SJSA1 (cell line): ENCODE results near the gene TMC8. TPM values are rescaled to one million over a fixed set of nuclear protein-coding genes. Genes with fewer than 3 reads are reported as not detected.
"Not testable (repeated sequence)": the region's sequence is repeated elsewhere in the genome, so short reads cannot be mapped to it uniquely, and the experiment has no call there.

Source experiments
- DNase-seq, 2 experiments: peaks; one replicate each; pipeline ENCODE4 v3.0.0-alpha.2; 2015 to 2020; ENCODE audit warnings: low spot score in 2 of 2, low read depth in 1 of 2
- H3K27ac ChIP-seq: fragments of 250-450 bp; sonication (Bioruptor Pico); 2 replicates; pipeline ENCODE4 v1.5.1; 2020; ENCODE audit warnings: mild to moderate bottlenecking, moderate library complexity
- H3K27me3 ChIP-seq: fragments of 250-450 bp; sonication (Bioruptor Pico); replicated peaks from 2 replicates; pipeline ENCODE4 v1.5.1; 2020; ENCODE audit warnings: mild to moderate bottlenecking, moderate library complexity
- H3K36me3 ChIP-seq: fragments of 250-450 bp; sonication (Bioruptor Pico); 2 replicates; pipeline ENCODE4 v1.5.1; 2020; ENCODE audit warnings: mild to moderate bottlenecking
- H3K4me1 ChIP-seq: fragments of 250-450 bp; sonication (Bioruptor Pico); replicated peaks from 2 replicates; pipeline ENCODE4 v1.6.1; 2021; ENCODE audit warnings: mild to moderate bottlenecking
- H3K4me3 ChIP-seq: fragments of 250-450 bp; sonication (Bioruptor Pico); 2 replicates; pipeline ENCODE4 v1.5.1; 2020; ENCODE audit warnings: mild to moderate bottlenecking
- H3K9me3 ChIP-seq: fragments of 250-450 bp; sonication (Bioruptor Pico); replicated peaks from 2 replicates; pipeline ENCODE4 v1.5.1; 2020; ENCODE audit warnings: mild to moderate bottlenecking
- total RNA-seq: library from RNA; depleted of rRNA; stranded (reverse); fragments of >200 nt; shearing (Covaris generic); gene quantifications from 2 replicates; pipeline ENCODE4 v1.2.3, GENCODE V29; 2014

TMC8 gene
- total RNA-seq, 1 experiment from 2014 or later = not detected

DNA sequence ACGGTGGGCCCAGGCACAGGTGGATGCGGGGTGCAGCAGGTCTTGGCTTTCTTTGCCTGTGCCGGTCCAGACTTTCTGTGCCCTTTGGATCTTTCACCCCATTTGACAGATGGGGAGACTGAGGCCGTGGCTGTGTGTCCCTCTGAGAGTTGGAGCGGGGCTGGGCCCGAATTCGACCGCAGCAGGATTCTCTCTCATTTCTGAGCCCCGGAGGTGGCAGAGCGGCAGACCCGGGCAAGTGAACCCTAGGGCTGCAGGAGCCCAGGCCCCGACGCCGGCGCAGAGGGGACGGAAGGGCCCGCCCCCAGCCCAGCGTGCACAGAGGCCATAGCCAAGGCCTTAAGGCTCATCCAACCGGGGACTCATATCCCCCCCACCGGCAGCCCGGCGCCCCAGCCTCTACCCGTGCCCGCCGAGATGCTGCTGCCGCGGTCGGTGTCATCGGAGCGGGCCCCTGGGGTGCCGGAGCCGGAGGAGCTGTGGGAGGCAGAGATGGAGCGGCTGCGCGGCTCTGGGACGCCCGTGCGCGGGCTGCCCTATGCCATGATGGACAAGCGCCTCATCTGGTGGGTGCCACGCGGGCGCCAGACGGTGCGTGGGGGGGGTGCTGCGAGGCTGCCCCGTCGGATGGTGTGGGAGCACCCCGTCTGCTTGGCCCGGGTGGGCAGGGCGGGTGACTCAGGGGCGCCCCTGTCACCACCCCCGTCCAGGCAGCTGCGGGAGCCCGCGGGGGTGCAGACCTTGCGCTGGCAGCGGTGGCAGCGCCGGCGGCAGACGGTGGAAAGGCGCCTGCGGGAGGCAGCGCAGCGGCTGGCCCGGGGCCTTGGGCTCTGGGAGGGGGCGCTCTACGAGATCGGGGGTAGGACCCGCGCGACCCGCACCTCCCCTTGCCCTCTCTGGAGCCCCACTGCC, 857 bp downstream of the TMC8 start:
- DNase-seq = no peak
- Histone ChIP-seq H3K9me3 (no peaks in the 10 kb centered on the region), H3K27me3 (peaks cover 63% of the 10 kb centered on the region)

DNA sequence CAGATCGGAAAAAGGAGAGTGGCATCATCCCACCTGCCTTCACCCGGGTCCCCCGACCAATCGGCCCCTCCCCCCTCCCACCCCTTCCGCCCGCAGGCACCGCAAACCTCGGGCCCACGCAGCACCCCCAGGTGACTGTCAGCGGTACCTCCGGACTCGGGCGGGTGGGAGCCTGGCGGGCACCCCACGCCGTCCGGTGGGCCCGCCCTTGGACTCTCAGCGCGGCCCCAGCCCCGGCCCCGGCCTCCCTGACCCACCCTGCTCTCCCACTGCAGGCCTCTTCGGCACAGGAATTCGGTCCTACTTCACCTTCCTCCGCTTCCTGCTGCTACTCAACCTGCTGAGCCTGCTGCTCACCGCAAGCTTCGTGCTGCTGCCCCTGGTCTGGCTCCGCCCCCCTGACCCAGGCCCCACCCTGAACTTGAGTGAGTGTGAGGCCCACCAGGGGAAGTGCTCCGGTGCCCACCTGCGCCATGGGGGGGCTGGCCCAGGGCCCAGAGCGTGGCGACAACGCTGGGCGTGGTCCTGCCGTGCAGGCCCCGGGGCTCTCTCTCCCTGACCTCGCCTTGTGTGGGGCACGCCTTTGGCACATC, 1.6 kb downstream of the TMC8 start:
- no peak overlapping the region for H3K4me3 ChIP-seq
- no peaks in the 10 kb centered on the region for H3K36me3 ChIP-seq
- no peak for DNase-seq
- H3K4me1 ChIP-seq = peaks cover 16% of the 10 kb centered on the region
- H3K27me3 ChIP-seq = peaks cover 63% of the 10 kb centered on the region
- H3K27ac ChIP-seq = no peak overlapping the region
- no peaks in the 10 kb centered on the region for H3K9me3 ChIP-seq

More for the DNA sequence above, 857 bp downstream of the TMC8 start:
- no peaks in the 10 kb centered on the region for H3K36me3 ChIP-seq
- H3K4me3 ChIP-seq = no peak overlapping the region
- no peak overlapping the region for H3K27ac ChIP-seq
- H3K4me1 ChIP-seq = peaks cover 16% of the 10 kb centered on the region

DNA sequence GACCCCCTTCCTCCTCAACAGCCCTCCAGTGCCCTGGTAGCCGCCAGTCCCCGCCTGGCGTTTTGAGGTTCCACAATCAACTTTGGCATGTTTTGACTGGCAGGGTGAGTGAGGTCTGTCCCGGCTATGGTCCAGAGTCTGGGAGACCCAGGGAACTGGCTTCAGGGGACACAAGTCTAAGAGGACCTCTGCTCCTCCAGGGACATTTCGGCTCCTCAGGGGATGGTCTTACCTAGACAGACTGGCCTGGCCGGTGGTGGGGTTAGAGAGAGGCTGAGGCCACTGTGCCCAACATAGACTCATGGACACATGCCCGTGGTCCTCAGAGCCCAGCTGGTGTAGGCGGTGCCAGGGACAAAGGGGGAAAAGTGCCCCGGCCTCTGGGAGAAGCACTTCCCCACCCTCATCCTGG, 2.2 kb downstream of the TMC8 start:
- Histone ChIP-seq H3K9me3 (no peaks in the 10 kb centered on the region), H3K4me3 (no peak overlapping the region), H3K27me3 (peaks cover 60% of the 10 kb centered on the region)

DNA sequence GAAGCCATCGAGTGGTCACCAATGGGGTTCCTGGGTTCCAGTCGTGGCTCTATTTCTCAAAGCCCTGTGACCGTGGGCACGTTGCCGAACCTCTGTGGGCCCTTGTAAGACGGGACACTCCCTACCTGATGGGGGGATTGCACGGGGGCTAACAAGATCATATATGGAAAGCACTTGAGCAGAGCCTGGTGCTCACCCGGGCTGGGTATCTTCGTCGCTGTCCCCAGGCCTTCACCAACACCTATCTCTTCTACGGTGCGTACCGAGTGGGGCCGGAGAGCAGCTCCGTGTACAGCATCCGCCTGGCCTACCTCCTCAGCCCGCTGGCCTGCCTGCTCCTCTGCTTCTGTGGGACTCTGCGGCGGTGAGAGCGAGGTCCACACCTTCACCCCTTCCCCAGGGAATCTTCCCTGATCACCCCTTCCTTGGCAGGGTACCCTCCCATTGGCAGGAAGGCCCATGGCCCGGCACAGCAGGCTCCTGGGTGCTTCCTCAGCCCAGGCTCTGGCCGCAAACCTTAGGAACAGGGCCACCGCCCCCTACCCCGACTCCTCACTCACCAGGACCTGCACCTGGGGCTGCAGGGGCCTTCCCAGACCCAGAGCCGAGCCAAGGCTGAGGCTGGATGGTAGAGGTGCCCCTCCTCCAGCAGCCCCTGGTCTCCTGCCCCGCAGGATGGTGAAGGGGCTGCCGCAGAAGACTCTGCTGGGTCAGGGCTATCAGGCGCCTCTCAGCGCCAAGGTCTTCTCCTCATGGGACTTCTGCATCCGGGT, 2.8 kb downstream of the TMC8 start:
- peaks cover 56% of the 10 kb centered on the region for H3K27me3 ChIP-seq
- H3K27ac ChIP-seq = no peak overlapping the region
- peaks cover 14% of the 10 kb centered on the region for H3K4me1 ChIP-seq
- no peaks in the 10 kb centered on the region for H3K36me3 ChIP-seq
- no peak for DNase-seq
- no peak overlapping the region for H3K4me3 ChIP-seq
- H3K9me3 ChIP-seq = no peaks in the 10 kb centered on the region

More for the DNA sequence above, 2.2 kb downstream of the TMC8 start:
- H3K4me1 ChIP-seq = peaks cover 16% of the 10 kb centered on the region
- H3K27ac ChIP-seq = no peak overlapping the region
- no peaks in the 10 kb centered on the region for H3K36me3 ChIP-seq
- no peak for DNase-seq

DNA sequence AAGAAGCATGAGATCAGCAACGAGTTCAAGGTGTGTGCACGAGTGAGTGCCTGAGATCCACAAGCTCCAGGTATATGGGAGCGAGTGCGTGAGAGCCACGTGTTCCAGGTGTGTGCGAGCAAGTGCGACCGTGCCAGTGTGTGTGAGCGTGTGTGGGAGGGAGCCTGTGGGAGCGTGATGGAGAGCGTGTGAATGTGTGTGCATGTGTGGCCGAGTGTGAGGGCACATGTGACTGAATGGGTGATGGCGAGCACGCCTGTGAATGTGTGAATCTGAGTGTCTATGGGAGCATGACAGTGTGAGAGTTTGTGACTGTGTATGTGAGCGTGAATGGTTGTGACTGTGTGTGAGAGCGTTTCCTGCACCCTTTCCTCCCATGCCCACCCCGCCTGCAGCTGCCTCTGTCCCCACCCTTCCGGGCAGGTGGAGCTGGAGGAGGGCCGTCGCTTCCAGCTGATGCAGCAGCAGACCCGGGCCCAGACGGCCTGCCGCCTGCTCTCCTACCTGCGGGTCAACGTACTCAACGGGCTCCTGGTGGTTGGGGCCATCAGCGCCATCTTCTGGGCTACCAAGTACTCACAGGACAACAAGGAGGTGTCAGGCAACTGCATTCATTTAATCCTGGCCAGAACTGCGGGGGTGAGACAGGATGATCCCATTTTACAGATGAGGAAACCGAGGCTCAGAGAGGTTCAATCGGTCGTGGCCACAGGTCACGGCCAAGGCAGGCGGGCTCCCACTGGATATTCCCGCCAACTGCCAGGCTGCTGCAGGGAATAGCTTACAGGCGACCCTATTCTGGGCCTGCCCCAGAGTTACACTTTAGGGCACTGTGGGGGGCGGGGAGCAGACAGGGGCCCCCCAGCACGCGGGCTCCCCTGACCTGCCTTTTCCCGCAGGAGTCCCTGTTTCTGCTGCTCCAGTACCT, 3.7 kb downstream of the TMC8 start:
- no peak overlapping the region for H3K4me3 ChIP-seq
- H3K4me1 ChIP-seq = peaks cover 6% of the 10 kb centered on the region
- H3K27ac ChIP-seq = no peak overlapping the region
- DNase-seq = no peak
- H3K9me3 ChIP-seq = no peaks in the 10 kb centered on the region
- peaks cover 48% of the 10 kb centered on the region for H3K27me3 ChIP-seq
- H3K36me3 ChIP-seq = no peaks in the 10 kb centered on the region

DNA sequence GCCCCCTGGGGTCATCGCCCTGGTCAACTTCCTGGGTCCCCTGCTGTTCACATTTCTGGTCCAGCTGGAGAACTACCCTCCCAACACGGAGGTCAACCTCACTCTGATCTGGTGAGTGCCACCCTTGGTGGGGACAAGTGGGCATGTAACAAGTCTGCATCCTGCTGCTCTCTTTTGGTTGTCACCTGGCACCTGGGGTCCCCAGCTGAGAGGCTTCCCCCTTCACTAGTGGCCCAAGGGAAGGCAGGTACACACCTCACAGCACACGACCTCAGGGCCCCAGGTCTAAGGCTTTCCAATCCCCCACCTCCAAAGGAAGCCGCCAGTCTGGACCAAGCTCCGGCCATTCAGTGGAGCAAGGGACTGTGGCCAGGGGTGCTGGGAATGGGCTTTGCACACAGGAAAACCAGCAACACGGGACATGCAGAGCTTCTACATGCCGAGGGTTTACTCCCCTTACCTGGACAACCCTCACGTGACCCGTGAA, 4.4 kb downstream of the TMC8 start:
- no peaks in the 10 kb centered on the region for H3K9me3 ChIP-seq
- H3K36me3 ChIP-seq = no peaks in the 10 kb centered on the region
- no peak for DNase-seq
- H3K27me3 ChIP-seq = peaks cover 42% of the 10 kb centered on the region
- no peak overlapping the region for H3K4me3 ChIP-seq
- peaks cover 5% of the 10 kb centered on the region for H3K4me1 ChIP-seq
- no peak overlapping the region for H3K27ac ChIP-seq

DNA sequence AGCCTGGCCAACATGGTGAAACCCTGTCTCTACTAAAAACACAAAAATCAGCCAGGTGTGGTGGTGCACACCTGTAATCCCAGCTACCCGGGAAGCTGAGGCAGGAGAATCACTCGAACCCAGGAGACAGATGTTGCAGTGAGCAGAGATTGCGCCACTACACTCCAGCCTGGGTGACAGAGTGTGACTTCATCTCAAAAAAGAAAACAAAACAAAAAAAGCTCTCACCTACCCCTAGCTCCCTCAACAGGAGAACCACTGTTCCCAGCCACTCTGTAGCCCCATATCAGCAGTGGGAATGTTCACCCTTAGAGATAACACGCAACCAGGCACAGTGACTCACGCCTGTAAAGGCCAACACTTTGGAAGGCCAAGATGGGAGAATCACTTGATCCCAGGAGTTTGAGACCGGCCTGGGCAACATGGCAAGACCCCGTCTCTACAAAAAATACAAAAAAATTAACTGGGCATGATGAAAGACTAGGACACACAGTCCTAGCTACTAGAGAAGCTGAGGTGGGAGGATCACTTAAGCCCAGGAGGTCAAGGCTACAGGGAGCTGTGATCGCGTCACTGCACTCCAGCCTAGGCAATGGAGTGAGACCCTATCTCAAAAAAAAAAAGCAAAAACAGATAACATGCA, 5.4 kb downstream of the TMC8 start:
- H3K9me3 ChIP-seq = no peaks in the 10 kb centered on the region
- no peak overlapping the region for H3K4me3 ChIP-seq
- H3K27ac ChIP-seq = no peak overlapping the region
- no peak for DNase-seq
- no peaks in the 10 kb centered on the region for H3K36me3 ChIP-seq
- H3K4me1 ChIP-seq = peaks cover 10% of the 10 kb centered on the region
- peaks cover 34% of the 10 kb centered on the region for H3K27me3 ChIP-seq

DNA sequence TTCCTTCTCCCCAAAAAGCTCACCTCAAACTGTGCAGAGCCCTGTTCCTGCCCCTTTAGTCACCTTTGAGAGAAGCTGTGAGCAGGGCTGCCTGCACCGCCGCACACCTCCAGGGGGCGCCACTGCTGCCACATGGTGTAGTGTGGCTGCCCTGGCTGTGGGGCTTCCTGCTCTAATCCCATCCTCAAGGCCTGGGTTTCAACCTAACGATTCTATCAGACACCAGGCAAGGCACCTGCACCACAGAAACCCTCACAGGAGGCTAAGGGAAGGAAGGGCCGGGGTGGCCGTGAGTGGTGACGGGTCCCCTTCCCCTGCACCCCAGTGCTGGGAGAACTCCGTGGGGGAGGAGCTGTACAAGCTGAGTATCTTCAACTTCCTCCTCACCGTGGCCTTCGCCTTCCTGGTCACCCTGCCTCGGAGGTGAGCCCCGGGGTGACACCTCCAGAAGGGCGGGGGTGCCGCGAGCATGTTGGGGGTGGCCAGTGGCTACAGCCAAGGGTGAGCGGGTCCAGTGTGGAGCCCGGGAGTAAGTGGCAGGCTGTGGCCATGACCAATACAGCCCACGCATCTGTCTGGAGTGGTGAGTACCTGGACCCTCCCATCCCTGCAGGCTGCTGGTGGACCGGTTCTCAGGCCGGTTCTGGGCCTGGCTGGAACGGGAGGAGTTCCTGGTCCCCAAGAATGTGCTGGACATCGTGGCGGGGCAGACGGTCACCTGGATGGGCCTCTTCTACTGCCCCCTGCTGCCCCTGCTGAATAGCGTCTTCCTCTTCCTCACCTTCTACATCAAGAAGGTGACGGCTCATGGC, 7.0 kb downstream of the TMC8 start:
- H3K4me1 ChIP-seq = peaks cover 5% of the 10 kb centered on the region

DNA sequence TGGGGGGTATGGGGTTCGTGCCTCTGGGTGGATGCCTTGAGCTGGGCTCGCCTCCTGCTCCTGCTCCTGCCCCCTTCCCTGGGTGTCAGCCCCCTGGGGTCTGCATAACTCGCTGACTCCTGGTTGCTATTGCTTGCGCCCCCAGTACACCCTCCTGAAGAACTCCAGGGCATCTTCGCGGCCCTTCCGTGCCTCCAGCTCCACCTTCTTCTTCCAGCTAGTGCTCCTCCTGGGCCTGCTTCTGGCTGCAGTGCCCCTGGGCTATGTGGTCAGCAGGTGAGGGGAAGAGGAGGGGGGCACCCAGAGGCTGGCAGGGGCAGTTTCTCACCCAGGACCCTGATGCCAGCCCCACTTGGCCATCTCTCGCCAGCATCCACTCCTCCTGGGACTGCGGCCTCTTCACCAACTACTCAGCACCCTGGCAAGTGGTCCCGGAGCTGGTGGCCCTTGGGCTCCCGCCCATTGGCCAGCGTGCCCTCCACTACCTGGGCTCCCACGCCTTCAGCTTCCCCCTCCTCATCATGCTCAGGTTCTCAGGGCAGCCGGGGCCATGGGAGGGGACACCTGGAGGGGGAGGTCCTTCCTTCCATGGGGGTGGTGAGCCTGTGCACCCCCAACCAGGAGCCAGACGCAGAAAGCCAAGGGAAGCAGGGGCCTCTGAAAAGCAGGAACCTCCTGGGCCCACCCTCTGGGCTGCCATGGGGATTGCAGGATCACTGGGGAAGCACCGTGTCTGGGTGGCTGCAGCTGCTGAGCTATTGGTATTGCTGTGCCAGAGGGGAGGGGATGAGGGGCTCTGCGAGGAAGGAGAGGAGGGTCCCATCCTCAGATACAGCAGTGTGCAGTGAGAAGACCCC, 7.9 kb downstream of the TMC8 start:
- no peak overlapping the region for H3K4me3 ChIP-seq
- H3K27me3 ChIP-seq = peaks cover 9% of the 10 kb centered on the region; the same call in 1 of the 2 replicates
- H3K9me3 ChIP-seq = no peaks in the 10 kb centered on the region
- peaks cover 5% of the 10 kb centered on the region for H3K4me1 ChIP-seq
- no peak overlapping the region for H3K27ac ChIP-seq
- no peaks in the 10 kb centered on the region for H3K36me3 ChIP-seq
- no peak for DNase-seq

More for the DNA sequence above, 7.0 kb downstream of the TMC8 start:
- H3K9me3 ChIP-seq = no peaks in the 10 kb centered on the region
- H3K27me3 ChIP-seq = peaks cover 17% of the 10 kb centered on the region
- no peak overlapping the region for H3K27ac ChIP-seq
- no peaks in the 10 kb centered on the region for H3K36me3 ChIP-seq
- DNase-seq = no peak
- no peak overlapping the region for H3K4me3 ChIP-seq

DNA sequence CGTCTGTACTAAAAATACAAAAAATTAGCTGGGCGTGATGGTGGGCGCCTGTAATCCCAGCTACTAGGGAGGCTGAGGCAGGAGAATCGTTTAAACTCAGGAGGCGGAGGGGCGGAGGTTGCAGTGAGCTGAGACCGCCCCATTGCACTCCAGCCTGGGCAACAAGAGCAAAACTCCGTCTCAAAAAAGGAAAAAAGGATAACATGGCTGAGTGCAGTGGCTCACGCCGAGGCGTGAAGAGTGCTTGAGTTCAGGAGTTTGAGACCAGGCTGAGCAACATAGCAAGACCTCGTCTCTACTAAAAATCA, 9.2 kb downstream of the TMC8 start:
- H3K27me3 ChIP-seq, H3K27ac ChIP-seq, H3K4me3 ChIP-seq, DNase-seq, H3K9me3 ChIP-seq, H3K36me3 ChIP-seq: not testable (repeated sequence)
- peaks cover 13% of the 10 kb centered on the region for H3K4me1 ChIP-seq

DNA sequence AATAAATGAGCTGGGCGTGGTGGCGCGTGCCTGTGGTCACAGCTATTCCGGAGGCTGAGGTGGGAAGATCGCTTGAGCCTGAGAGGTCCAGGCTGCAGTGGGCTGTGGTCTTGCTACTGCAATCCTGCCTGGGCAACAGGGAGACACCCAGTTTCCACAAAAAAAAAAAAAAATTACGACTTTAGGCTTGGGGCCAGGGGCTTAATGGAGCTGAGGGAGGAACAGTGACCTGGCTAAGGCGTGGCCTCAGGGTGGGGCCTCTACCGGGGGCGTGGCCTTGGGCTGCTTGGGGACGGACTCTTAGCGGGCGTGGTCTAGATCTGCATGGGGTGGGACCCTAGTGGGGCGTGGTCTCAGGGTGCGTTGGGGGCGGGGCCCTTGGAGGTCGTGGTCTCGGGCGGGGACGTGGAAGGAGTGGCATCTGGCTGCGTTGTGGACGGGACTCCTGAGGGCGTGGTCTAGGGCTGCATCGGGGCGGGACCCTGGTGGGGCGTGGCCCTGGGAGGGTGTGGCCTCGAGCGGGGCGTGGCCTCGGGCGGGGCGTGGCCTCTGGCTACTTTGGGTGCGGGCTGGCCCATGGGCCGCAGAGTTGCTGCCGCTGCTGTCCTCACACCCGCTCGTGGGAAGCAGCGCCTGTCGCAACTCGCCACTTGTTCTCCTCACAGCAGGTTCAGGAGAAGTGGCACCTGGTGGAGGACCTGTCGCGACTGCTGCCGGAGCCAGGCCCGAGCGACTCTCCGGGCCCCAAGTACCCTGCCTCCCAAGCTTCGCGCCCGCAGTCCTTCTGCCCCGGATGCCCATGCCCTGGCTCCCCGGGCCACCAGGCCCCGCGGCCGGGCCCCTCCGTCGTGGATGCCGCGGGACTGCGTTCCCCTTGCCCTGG, 9.8 kb downstream of the TMC8 start:
- Histone ChIP-seq H3K36me3 (no peaks in the 10 kb centered on the region), H3K27ac (no peak overlapping the region), H3K4me1 (peaks cover 13% of the 10 kb centered on the region), H3K9me3 (no peaks in the 10 kb centered on the region), H3K27me3 (no peaks in the 10 kb centered on the region), H3K4me3 (no peak overlapping the region)
- peak; percentile 53 to 93 for DNase-seq
